Mononuclear cell (primary cell): ENCODE data around the gene ACO1. TPM values are rescaled to one million over a fixed set of nuclear protein-coding genes. Genes with fewer than 3 reads are reported as not detected.

Experiments
- H3K27me3 ChIP-seq: 2 replicates; pipeline ENCODE4 v1.6.0; 2011; ENCODE audit warnings: low read length, control low read depth; ENCODE audit not compliant: insufficient read depth
- H3K4me1 ChIP-seq: 2 replicates; pipeline ENCODE4 v1.5.1; 2011; ENCODE audit warnings: mild to moderate bottlenecking, low read length, control low read depth; ENCODE audit not compliant: insufficient read depth
- H3K4me3 ChIP-seq: 2 replicates; pipeline ENCODE4 v1.5.1; 2011; ENCODE audit warnings: mild to moderate bottlenecking, low read length, moderate library complexity
- H3K9me3 ChIP-seq: 2 replicates; pipeline ENCODE4 v1.5.1; 2011; ENCODE audit warnings: low read depth, mild to moderate bottlenecking, control low read depth, low read length
- total RNA-seq: library from RNA; depleted of rRNA; stranded (reverse); fragments of >200 nt; gene quantifications from one replicate; pipeline ENCODE4 v1.2.3, GENCODE V29; 2012

ACO1 gene
- total RNA-seq, 1 donor, result 3.9 TPM

GRCh38 chr9:32468740-32469139 is 84.3 kb downstream of the ACO1 start:
- Histone ChIP-seq H3K4me1 (peaks cover 6% of the 10 kb centered on the region), H3K9me3 (no peaks in the 10 kb centered on the region), H3K4me3 (no peak overlapping the region), H3K27me3 (no peaks in the 10 kb centered on the region)

GRCh38 chr9:32472344-32472743 is 87.9 kb downstream of the ACO1 start:
- peaks cover 6% of the 10 kb centered on the region for H3K4me1 ChIP-seq
- no peaks in the 10 kb centered on the region for H3K27me3 ChIP-seq
- H3K9me3 ChIP-seq, result no peaks in the 10 kb centered on the region
- H3K4me3 ChIP-seq, result no peak overlapping the region

- Histone ChIP-seq H3K27me3 (no peaks in the 10 kb centered on the region), H3K4me1 (no peaks in the 10 kb centered on the region), H3K4me3 (no peak overlapping the region)
These were observed 98.9 kb downstream of the ACO1 start for GRCh38 chr9:32483343-32483742.

GRCh38 chr9:32486839-32487562 is 102.6 kb downstream of the ACO1 start:
- H3K9me3 ChIP-seq, result no peaks in the 10 kb centered on the region
- H3K4me1 ChIP-seq, result no peaks in the 10 kb centered on the region
- no peaks in the 10 kb centered on the region for H3K27me3 ChIP-seq
- no peak overlapping the region for H3K4me3 ChIP-seq

More at GRCh38 chr9:32483343-32483742, 98.9 kb downstream of the ACO1 start:
- H3K9me3 ChIP-seq, result no peaks in the 10 kb centered on the region

GRCh38 chr9:32487981-32488380 is 103.5 kb downstream of the ACO1 start:
- Histone ChIP-seq H3K4me1 (no peaks in the 10 kb centered on the region), H3K9me3 (no peaks in the 10 kb centered on the region), H3K4me3 (no peak overlapping the region), H3K27me3 (no peaks in the 10 kb centered on the region)

GRCh38 chr9:32490601-32491000 is 106.2 kb downstream of the ACO1 start:
- Histone ChIP-seq H3K4me3 (no peak overlapping the region), H3K4me1 (no peaks in the 10 kb centered on the region), H3K9me3 (no peaks in the 10 kb centered on the region), H3K27me3 (no peaks in the 10 kb centered on the region)

- Histone ChIP-seq H3K4me3 (no peak overlapping the region), H3K27me3 (no peaks in the 10 kb centered on the region), H3K4me1 (no peaks in the 10 kb centered on the region), H3K9me3 (no peaks in the 10 kb centered on the region)
These were observed 113.5 kb downstream of the ACO1 start for GRCh38 chr9:32497921-32498320.

- no peak overlapping the region for H3K4me3 ChIP-seq
- H3K4me1 ChIP-seq, result no peaks in the 10 kb centered on the region
- H3K27me3 ChIP-seq, result no peaks in the 10 kb centered on the region
- no peaks in the 10 kb centered on the region for H3K9me3 ChIP-seq
These were observed 116.3 kb downstream of the ACO1 start for GRCh38 chr9:32500768-32501167.

- Histone ChIP-seq H3K4me1 (no peaks in the 10 kb centered on the region), H3K9me3 (no peaks in the 10 kb centered on the region), H3K27me3 (no peaks in the 10 kb centered on the region), H3K4me3 (no peak overlapping the region)
These were observed 117.4 kb downstream of the ACO1 start for GRCh38 chr9:32501868-32502267.

GRCh38 chr9:32502464-32502863 is 118.0 kb downstream of the ACO1 start:
- Histone ChIP-seq H3K4me3 (no peak overlapping the region), H3K9me3 (no peaks in the 10 kb centered on the region), H3K4me1 (no peaks in the 10 kb centered on the region), H3K27me3 (no peaks in the 10 kb centered on the region)

GRCh38 chr9:32503008-32503407 is 118.6 kb downstream of the ACO1 start:
- H3K4me3 ChIP-seq, result no peak overlapping the region
- no peaks in the 10 kb centered on the region for H3K9me3 ChIP-seq
- no peaks in the 10 kb centered on the region for H3K27me3 ChIP-seq
- no peaks in the 10 kb centered on the region for H3K4me1 ChIP-seq

Other genes starting within 250 kb of the ACO1 start
- 5.6 TPM for gene RIGI, start 141.6 kb downstream of the ACO1 start, total RNA-seq
- 6.8 TPM for gene SMIM27, start 167.7 kb downstream of the ACO1 start, total RNA-seq
- 52.3 TPM for gene TOPORS, start 167.9 kb downstream of the ACO1 start, total RNA-seq
- gene NDUFB6, start 188.5 kb downstream of the ACO1 start, total RNA-seq, result 6.5 TPM